Neural cell (in vitro differentiated cells): ENCODE data around the gene ART1. TPM values are rescaled to one million over a fixed set of nuclear protein-coding genes. Genes with fewer than 3 reads are reported as not detected.

Source experiments
- H2AFZ ChIP-seq: fragments of 200-600, 300-800 bp; sonication (generic), shearing (Covaris generic); 2 replicates; pipeline ENCODE4 v1.6.0; 2014; ENCODE audit warnings: low read depth, mild to moderate bottlenecking, antibody characterized with exemption, low read length, moderate library complexity
- H3F3A ChIP-seq: fragments of 200-600 bp; shearing (Covaris generic); 2 replicates; pipeline ENCODE4 v1.6.1; 2016; ENCODE audit warnings: mild to moderate bottlenecking, moderate library complexity, mixed read lengths, antibody characterized with exemption, low read length; ENCODE audit not compliant: insufficient read depth, poor library complexity, severe bottlenecking
- H3K27ac ChIP-seq: fragments of 200-600, 300-800 bp; sonication (generic), shearing (Covaris generic); 2 replicates; pipeline ENCODE4 v1.5.1; 2014; ENCODE audit warnings: mild to moderate bottlenecking, low read length, moderate library complexity
- H3K27me3 ChIP-seq: fragments of 300-800, 200-600 bp; sonication (generic), shearing (Covaris generic); 2 replicates; pipeline ENCODE4 v1.6.0; 2014; ENCODE audit warnings: mild to moderate bottlenecking, low read depth, low read length, moderate library complexity; ENCODE audit not compliant: insufficient read depth
- H3K36me3 ChIP-seq: fragments of 300-800, 200-600 bp; sonication (generic), shearing (Covaris generic); 2 replicates; pipeline ENCODE4 v1.5.1; 2014; ENCODE audit warnings: mild to moderate bottlenecking, antibody characterized with exemption, low read length, moderate library complexity; ENCODE audit not compliant: insufficient read depth
- H3K4me2 ChIP-seq: fragments of 300-800, 200-600 bp; sonication (generic), shearing (Covaris generic); 2 replicates; pipeline ENCODE4 v1.6.0; 2014; ENCODE audit warnings: mild to moderate bottlenecking, low read length
- H3K4me3 ChIP-seq: fragments of 300-800, 200-600 bp; sonication (generic), shearing (Covaris generic); 2 replicates; pipeline ENCODE4 v1.5.1; 2014; ENCODE audit warnings: mild to moderate bottlenecking, low read length, moderate library complexity
- H3K79me2 ChIP-seq: fragments of 200-600 bp; shearing (Covaris generic); replicated peaks from 2 replicates; pipeline ENCODE4 v1.6.0; 2014; ENCODE audit warnings: mild to moderate bottlenecking, low read length, moderate library complexity; ENCODE audit not compliant: insufficient read depth
- H3K9ac ChIP-seq: fragments of 300-800, 200-600 bp; sonication (generic), shearing (Covaris generic); 2 replicates; pipeline ENCODE4 v1.6.1; 2016; ENCODE audit warnings: mild to moderate bottlenecking, low read length, mixed read lengths
- H3K9me2 ChIP-seq: fragments of 200-600 bp; shearing (Covaris generic); 2 replicates; pipeline ENCODE4 v1.6.1; 2016; ENCODE audit warnings: mild to moderate bottlenecking, low read length, mixed read lengths; ENCODE audit not compliant: insufficient read depth
- H3K9me3 ChIP-seq: fragments of 200-600, 300-800 bp; sonication (generic), shearing (Covaris generic); 2 replicates; pipeline ENCODE4 v1.6.1; 2016; ENCODE audit warnings: mild to moderate bottlenecking, mixed run types, low read length, moderate library complexity, mixed read lengths
- H4K20me1 ChIP-seq: fragments of 200-600 bp; shearing (Covaris generic); 2 replicates; pipeline ENCODE4 v1.6.1; 2016; ENCODE audit warnings: mild to moderate bottlenecking, mixed run types; ENCODE audit not compliant: insufficient read depth
- CTCF ChIP-seq: fragments of 450-650 bp; IDR thresholded peaks from 2 replicates; pipeline ENCODE4 v1.5.1; 2014; ENCODE audit warnings: antibody characterized with exemption, mild to moderate bottlenecking, moderate library complexity; ENCODE audit not compliant: poor library complexity, severe bottlenecking
- EP300 ChIP-seq: fragments of 450-650 bp; conservative IDR thresholded peaks from 2 replicates; pipeline ENCODE4 v1.6.1; 2014; ENCODE audit warnings: antibody characterized with exemption, mild to moderate bottlenecking, moderate library complexity; ENCODE audit not compliant: poor library complexity, severe bottlenecking
- EZH2 ChIP-seq: fragments of 200-600, 300-800 bp; shearing (Covaris generic), sonication (generic); IDR thresholded peaks from 2 replicates; pipeline ENCODE4 v1.6.1; 2014; ENCODE audit warnings: antibody characterized with exemption, low read length, borderline replicate concordance, mild to moderate bottlenecking; ENCODE audit not compliant: insufficient read depth, poor library complexity, severe bottlenecking
- MXI1 ChIP-seq: fragments of 450-650 bp; conservative IDR thresholded peaks from 2 replicates; pipeline ENCODE4 v1.6.1; 2014; ENCODE audit warnings: antibody characterized with exemption, mild to moderate bottlenecking; ENCODE audit not compliant: poor library complexity, severe bottlenecking
- POLR2AphosphoS5 ChIP-seq: IDR thresholded peaks from 2 replicates; pipeline ENCODE4 v1.6.1; 2012
- RAD21 ChIP-seq: fragments of 450-650 bp; conservative IDR thresholded peaks from 2 replicates; pipeline ENCODE4 v1.6.1; 2014; ENCODE audit warnings: antibody characterized with exemption, mild to moderate bottlenecking, moderate library complexity
- REST ChIP-seq: IDR thresholded peaks from 2 replicates; pipeline ENCODE4 v1.6.1; 2012; ENCODE audit warnings: borderline replicate concordance
- SMC3 ChIP-seq: fragments of 450-650 bp; conservative IDR thresholded peaks from 2 replicates; pipeline ENCODE4 v1.6.1; 2014; ENCODE audit warnings: antibody characterized with exemption, mild to moderate bottlenecking, moderate library complexity; ENCODE audit not compliant: poor library complexity
- TAF1 ChIP-seq: IDR thresholded peaks from 2 replicates; pipeline ENCODE4 v1.6.1; 2012; ENCODE audit warnings: low read depth
- polyA plus RNA-seq: library from polyadenylated mRNA; depleted of rRNA; stranded (reverse); fragments of >200 nt; gene quantifications from 2 replicates; pipeline ENCODE4 v1.2.3, GENCODE V29; 2014

ART1 gene
- polyA plus RNA-seq, 1 donor from 2014 or later = not detected

GRCh38 chr11:3675971-3676370, 31.0 kb downstream of the ART1 start:
- no peak for TF ChIP-seq REST
- no peak for TF ChIP-seq POLR2AphosphoS5
- TF ChIP-seq TAF1 = no peak
- no peak for TF ChIP-seq CTCF
- TF ChIP-seq SMC3 = no peak
- no peak for TF ChIP-seq EP300
- TF ChIP-seq RAD21 = no peak
- TF ChIP-seq MXI1 = no peak
- TF ChIP-seq EZH2 = no peak

GRCh38 chr11:3679077-3679476, 34.1 kb downstream of the ART1 start:
- no peaks in the 10 kb centered on the region for H3K9me2 ChIP-seq
- TF ChIP-seq RAD21 (no peak), CTCF (no peak), TAF1 (no peak), REST (no peak), MXI1 (no peak), POLR2AphosphoS5 (no peak), SMC3 (no peak), EP300 (no peak), EZH2 (no peak)
- no peak overlapping the region for H3K27ac ChIP-seq
- H3K9me3 ChIP-seq = no peaks in the 10 kb centered on the region
- H3F3A ChIP-seq = no peaks in the 10 kb centered on the region
- no peak overlapping the region for H3K4me2 ChIP-seq
- no peak overlapping the region for H2AFZ ChIP-seq
- no peaks in the 10 kb centered on the region for H4K20me1 ChIP-seq
- H3K36me3 ChIP-seq = peaks cover 17% of the 10 kb centered on the region
- H3K27me3 ChIP-seq = no peaks in the 10 kb centered on the region
- no peak overlapping the region for H3K4me3 ChIP-seq
- H3K9ac ChIP-seq = no peak overlapping the region
- no peaks in the 10 kb centered on the region for H3K79me2 ChIP-seq

More at GRCh38 chr11:3675971-3676370, 31.0 kb downstream of the ART1 start:
- H3K27ac ChIP-seq = no peak overlapping the region
- H3K4me2 ChIP-seq = no peak overlapping the region
- H3K36me3 ChIP-seq = peaks cover 17% of the 10 kb centered on the region
- no peak overlapping the region for H2AFZ ChIP-seq
- H3F3A ChIP-seq = no peaks in the 10 kb centered on the region
- no peaks in the 10 kb centered on the region for H3K9me2 ChIP-seq
- H3K9ac ChIP-seq = no peak overlapping the region
- H3K9me3 ChIP-seq = no peaks in the 10 kb centered on the region
- no peaks in the 10 kb centered on the region for H3K79me2 ChIP-seq
- no peak overlapping the region for H3K4me3 ChIP-seq
- H3K27me3 ChIP-seq = no peaks in the 10 kb centered on the region
- H4K20me1 ChIP-seq = no peaks in the 10 kb centered on the region
